Activated naive CD8-positive, alpha-beta T cell (primary cell): ENCODE results near the gene TAF5L.
"Not testable (repeated sequence)": the region's sequence is repeated elsewhere in the genome, so short reads cannot be mapped to it uniquely, and the experiment has no call there.

Source experiments
- H3K27ac Mint-ChIP-seq: one replicate; pipeline ENCODE4 v1.8.0; 2021; ENCODE audit warnings: mixed read lengths
- H3K27me3 Mint-ChIP-seq: one replicate; pipeline ENCODE4 v1.8.0; 2021; ENCODE audit warnings: mixed read lengths
- H3K36me3 Mint-ChIP-seq: one replicate; pipeline ENCODE4 v1.8.0; 2021; ENCODE audit warnings: mixed read lengths
- H3K4me1 Mint-ChIP-seq: one replicate; pipeline ENCODE4 v1.8.0; 2021; ENCODE audit warnings: low read depth, mixed read lengths
- H3K4me3 Mint-ChIP-seq: one replicate; pipeline ENCODE4 v1.8.0; 2021; ENCODE audit warnings: mild to moderate bottlenecking, mixed read lengths
- H3K9me3 Mint-ChIP-seq: one replicate; pipeline ENCODE4 v1.8.0; 2021; ENCODE audit warnings: low read depth, mixed read lengths

The TAF5L gene

DNA sequence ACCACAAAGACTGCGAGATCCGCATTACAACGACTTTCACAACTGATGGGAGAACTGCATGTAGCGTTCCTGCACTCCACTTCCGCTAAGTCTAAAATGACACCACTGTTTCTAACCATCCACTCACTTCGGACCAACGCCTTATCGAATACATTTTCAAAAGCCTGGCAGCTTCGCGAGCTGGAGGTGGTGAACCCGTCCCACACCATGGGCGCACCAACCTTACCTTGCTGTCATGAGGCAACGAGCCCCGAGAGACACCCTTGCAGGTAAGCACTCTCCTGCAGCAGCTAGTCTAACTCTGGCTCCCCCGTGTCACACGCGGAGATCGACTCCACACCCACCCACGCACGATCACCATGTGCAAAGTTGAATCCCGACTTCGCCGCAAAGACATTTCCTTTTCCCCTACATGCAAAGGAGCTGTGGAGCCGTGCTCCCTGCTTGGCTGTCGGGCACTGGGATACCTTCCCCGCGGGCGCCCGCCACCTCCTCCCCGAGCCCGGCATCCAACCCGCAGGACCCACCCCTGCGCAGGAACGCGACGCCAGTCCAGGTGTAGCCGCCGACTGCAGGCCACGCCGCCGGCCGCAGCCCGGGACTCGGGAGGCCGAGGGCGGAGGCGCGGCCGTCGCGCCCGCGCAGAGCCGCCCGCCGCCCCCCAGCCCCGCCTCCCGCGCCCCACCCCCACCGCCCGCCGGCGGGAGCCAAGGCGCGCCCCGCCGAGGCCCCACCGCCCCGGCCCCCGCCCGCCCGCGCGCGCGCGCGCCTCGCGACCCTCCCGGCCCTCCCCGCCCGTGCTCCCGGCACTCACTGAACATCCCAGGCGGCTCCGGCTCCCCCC, 629 bp downstream of the TAF5L start:
- Mint-ChIP-seq H3K36me3 (peaks cover 12% of the 10 kb centered on the region), H3K4me1 (peaks cover 64% of the 10 kb centered on the region)

GRCh38 chr1:229624521-229625070, 1.3 kb downstream of the TAF5L start:
- H3K9me3 Mint-ChIP-seq: no peaks in the 10 kb centered on the region
- peaks cover 5% of the 10 kb centered on the region for H3K36me3 Mint-ChIP-seq
- peak overlapping the region; percentile 90 for H3K27ac Mint-ChIP-seq
- peak overlapping the region; percentile 97 for H3K4me3 Mint-ChIP-seq
- H3K27me3 Mint-ChIP-seq: no peaks in the 10 kb centered on the region
- H3K4me1 Mint-ChIP-seq: peaks cover 63% of the 10 kb centered on the region

More for the DNA sequence above, 629 bp downstream of the TAF5L start:
- H3K27ac Mint-ChIP-seq: peak overlapping the region; percentile 90
- no peaks in the 10 kb centered on the region for H3K27me3 Mint-ChIP-seq
- no peaks in the 10 kb centered on the region for H3K9me3 Mint-ChIP-seq
- H3K4me3 Mint-ChIP-seq: peak overlapping the region; percentile 97

DNA sequence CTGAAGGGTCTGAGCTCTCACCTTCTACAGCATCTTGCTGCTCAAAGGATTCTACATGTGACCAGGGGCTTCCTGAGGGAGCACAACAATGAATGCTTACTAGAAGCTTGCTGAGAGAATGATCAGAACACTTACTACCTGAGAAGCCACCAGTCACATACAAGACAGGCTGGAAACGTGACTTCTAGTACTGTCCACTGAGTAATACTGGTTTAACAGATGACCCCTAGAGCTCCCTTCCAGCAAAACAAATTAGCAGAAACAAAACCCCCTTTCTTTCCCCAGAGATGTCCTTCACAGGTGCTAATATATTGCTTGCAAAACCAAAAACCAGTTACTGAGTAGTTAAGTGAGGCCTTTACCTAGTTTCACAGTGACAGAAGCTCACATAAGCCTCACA, 2.1 kb downstream of the TAF5L start:
- no peaks in the 10 kb centered on the region for H3K9me3 Mint-ChIP-seq
- peaks cover 64% of the 10 kb centered on the region for H3K4me1 Mint-ChIP-seq
- H3K27ac Mint-ChIP-seq: peak overlapping the region; percentile 12
- H3K36me3 Mint-ChIP-seq: peaks cover 6% of the 10 kb centered on the region
- H3K27me3 Mint-ChIP-seq: no peaks in the 10 kb centered on the region
- peak overlapping the region; percentile 97 for H3K4me3 Mint-ChIP-seq

- Mint-ChIP-seq H3K9me3 (no peaks in the 10 kb centered on the region), H3K4me3 (peak overlapping the region; percentile 97)
Observed at GRCh38 chr1:229623225-229623624, 2.7 kb downstream of the TAF5L start.

GRCh38 chr1:229622641-229623120, 3.2 kb downstream of the TAF5L start:
- H3K4me1 Mint-ChIP-seq: peaks cover 65% of the 10 kb centered on the region
- H3K9me3 Mint-ChIP-seq, H3K4me3 Mint-ChIP-seq, H3K27me3 Mint-ChIP-seq, H3K36me3 Mint-ChIP-seq, H3K27ac Mint-ChIP-seq: not testable (repeated sequence)

More at GRCh38 chr1:229623225-229623624, 2.7 kb downstream of the TAF5L start:
- Mint-ChIP-seq H3K27me3 (no peaks in the 10 kb centered on the region), H3K4me1 (peaks cover 65% of the 10 kb centered on the region), H3K36me3 (peaks cover 6% of the 10 kb centered on the region), H3K27ac (no peak overlapping the region)

DNA sequence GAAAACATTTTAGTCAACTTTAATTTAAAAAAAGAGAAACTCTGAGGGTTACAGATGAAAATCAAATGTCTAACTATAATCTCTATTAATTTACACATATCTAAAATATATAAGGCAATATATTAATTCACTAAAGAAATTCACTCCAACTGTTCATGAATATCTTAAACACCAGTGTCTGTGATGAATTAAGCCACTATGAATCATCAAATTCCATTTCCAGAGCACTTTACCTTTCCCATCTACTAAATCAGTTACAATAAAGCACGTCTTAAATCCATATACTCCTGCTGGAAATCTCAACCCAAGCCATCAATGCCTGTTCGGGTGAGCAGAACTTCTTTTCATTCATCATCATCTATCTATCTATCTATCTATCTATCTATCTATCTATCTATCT, 4.3 kb downstream of the TAF5L start:
- Mint-ChIP-seq H3K4me1 (peaks cover 62% of the 10 kb centered on the region), H3K27ac (no peak overlapping the region), H3K4me3 (no peak overlapping the region), H3K27me3 (no peaks in the 10 kb centered on the region), H3K9me3 (no peaks in the 10 kb centered on the region), H3K36me3 (peaks cover 6% of the 10 kb centered on the region)

DNA sequence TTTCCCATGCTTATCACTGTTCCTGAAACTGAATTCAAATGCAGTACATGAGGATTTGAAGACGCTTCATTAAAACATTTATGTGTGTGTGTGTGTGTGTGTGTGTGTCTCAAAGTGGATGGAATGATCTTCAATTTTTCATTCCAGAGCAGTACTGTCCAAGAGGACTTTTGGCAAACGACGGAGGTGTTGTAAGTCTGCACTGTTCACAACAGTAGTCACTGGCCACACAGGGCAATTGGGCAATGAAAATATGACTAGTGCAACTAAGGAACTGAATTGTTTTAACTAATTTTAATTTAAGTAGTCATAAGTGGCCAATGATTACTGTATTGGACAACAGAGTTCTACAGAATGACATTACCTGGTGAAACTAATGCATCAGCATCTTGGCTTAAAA, 5.0 kb downstream of the TAF5L start:
- Mint-ChIP-seq H3K4me1 (peaks cover 63% of the 10 kb centered on the region), H3K36me3 (peaks cover 6% of the 10 kb centered on the region), H3K4me3 (no peak overlapping the region), H3K27ac (no peak overlapping the region), H3K9me3 (no peaks in the 10 kb centered on the region), H3K27me3 (no peaks in the 10 kb centered on the region)

- Mint-ChIP-seq H3K27me3 (no peaks in the 10 kb centered on the region), H3K27ac (no peak overlapping the region), H3K36me3 (peaks cover 6% of the 10 kb centered on the region), H3K4me1 (peaks cover 60% of the 10 kb centered on the region), H3K9me3 (no peaks in the 10 kb centered on the region), H3K4me3 (no peak overlapping the region)
Observed at GRCh38 chr1:229619614-229620013, 6.3 kb downstream of the TAF5L start.

- Mint-ChIP-seq H3K27ac (no peak overlapping the region), H3K4me1 (peaks cover 57% of the 10 kb centered on the region), H3K27me3 (no peaks in the 10 kb centered on the region), H3K9me3 (no peaks in the 10 kb centered on the region), H3K36me3 (peaks cover 6% of the 10 kb centered on the region), H3K4me3 (no peak overlapping the region)
Observed at GRCh38 chr1:229619002-229619401, 6.9 kb downstream of the TAF5L start.

- H3K27me3 Mint-ChIP-seq: no peaks in the 10 kb centered on the region
- peaks cover 2% of the 10 kb centered on the region for H3K36me3 Mint-ChIP-seq
- H3K4me3 Mint-ChIP-seq: no peak overlapping the region
- H3K4me1 Mint-ChIP-seq: peaks cover 44% of the 10 kb centered on the region
- no peaks in the 10 kb centered on the region for H3K9me3 Mint-ChIP-seq
- no peak overlapping the region for H3K27ac Mint-ChIP-seq
Observed at GRCh38 chr1:229617351-229618100, 8.4 kb downstream of the TAF5L start.

GRCh38 chr1:229614701-229615100, 11.2 kb downstream of the TAF5L start:
- Mint-ChIP-seq H3K27ac (no peak overlapping the region), H3K36me3 (peaks cover 13% of the 10 kb centered on the region), H3K4me1 (peaks cover 24% of the 10 kb centered on the region), H3K27me3 (no peaks in the 10 kb centered on the region), H3K4me3 (no peak overlapping the region), H3K9me3 (no peaks in the 10 kb centered on the region)

- Mint-ChIP-seq H3K4me1 (peaks cover 16% of the 10 kb centered on the region), H3K27ac (no peak overlapping the region), H3K27me3 (no peaks in the 10 kb centered on the region), H3K36me3 (peaks cover 14% of the 10 kb centered on the region), H3K4me3 (no peak overlapping the region), H3K9me3 (no peaks in the 10 kb centered on the region)
Observed at GRCh38 chr1:229613938-229614337, 12.0 kb downstream of the TAF5L start.

- Mint-ChIP-seq H3K4me1 (no peaks in the 10 kb centered on the region), H3K27ac (no peak overlapping the region), H3K27me3 (no peaks in the 10 kb centered on the region), H3K4me3 (no peak overlapping the region), H3K9me3 (no peaks in the 10 kb centered on the region), H3K36me3 (peaks cover 22% of the 10 kb centered on the region)
Observed at GRCh38 chr1:229608590-229608989, 17.3 kb downstream of the TAF5L start.

GRCh38 chr1:229607370-229607769, 18.6 kb downstream of the TAF5L start:
- peaks cover 26% of the 10 kb centered on the region for H3K36me3 Mint-ChIP-seq
- H3K27me3 Mint-ChIP-seq: no peaks in the 10 kb centered on the region

GRCh38 chr1:229603371-229604005, 22.4 kb downstream of the TAF5L start:
- no peak overlapping the region for H3K4me3 Mint-ChIP-seq
- peaks cover 2% of the 10 kb centered on the region for H3K4me1 Mint-ChIP-seq
- H3K27ac Mint-ChIP-seq: no peak overlapping the region
- H3K36me3 Mint-ChIP-seq: peaks cover 27% of the 10 kb centered on the region
- H3K9me3 Mint-ChIP-seq: no peaks in the 10 kb centered on the region
- H3K27me3 Mint-ChIP-seq: no peaks in the 10 kb centered on the region

More at GRCh38 chr1:229607370-229607769, 18.6 kb downstream of the TAF5L start:
- H3K27ac Mint-ChIP-seq: no peak overlapping the region
- H3K4me1 Mint-ChIP-seq: no peaks in the 10 kb centered on the region
- H3K4me3 Mint-ChIP-seq: no peak overlapping the region
- H3K9me3 Mint-ChIP-seq: no peaks in the 10 kb centered on the region
